MM.1S (cell line): Measurements from ENCODE around the gene PODXL2.

ENCODE experiments used
- EZH2 ChIP-seq: fragments of 300-600 bp; sonication (generic); optimal IDR thresholded peaks from 2 replicates; pipeline ENCODE3; 2017; ENCODE audit warnings: low read depth, mild to moderate bottlenecking, antibody characterized with exemption, low read length, mixed read lengths
- EZH2phosphoT487 ChIP-seq: fragments of 300-600 bp; sonication (generic); IDR thresholded peaks from 2 replicates; pipeline ENCODE4 v1.6.1; 2018; ENCODE audit warnings: antibody characterized with exemption, low read length
- TF ChIP-seq, protein P1 (sequence below): fragments of 300-600 bp; sonication (generic); IDR thresholded peaks from 2 replicates; pipeline ENCODE4 v1.5.1; 2016; ENCODE audit warnings: antibody characterized with exemption, low read length, mixed read lengths

GRCh38 chr3:127588806-127589577 is 40.0 kb upstream of the PODXL2 start:
- TF ChIP-seq, protein P1, sequence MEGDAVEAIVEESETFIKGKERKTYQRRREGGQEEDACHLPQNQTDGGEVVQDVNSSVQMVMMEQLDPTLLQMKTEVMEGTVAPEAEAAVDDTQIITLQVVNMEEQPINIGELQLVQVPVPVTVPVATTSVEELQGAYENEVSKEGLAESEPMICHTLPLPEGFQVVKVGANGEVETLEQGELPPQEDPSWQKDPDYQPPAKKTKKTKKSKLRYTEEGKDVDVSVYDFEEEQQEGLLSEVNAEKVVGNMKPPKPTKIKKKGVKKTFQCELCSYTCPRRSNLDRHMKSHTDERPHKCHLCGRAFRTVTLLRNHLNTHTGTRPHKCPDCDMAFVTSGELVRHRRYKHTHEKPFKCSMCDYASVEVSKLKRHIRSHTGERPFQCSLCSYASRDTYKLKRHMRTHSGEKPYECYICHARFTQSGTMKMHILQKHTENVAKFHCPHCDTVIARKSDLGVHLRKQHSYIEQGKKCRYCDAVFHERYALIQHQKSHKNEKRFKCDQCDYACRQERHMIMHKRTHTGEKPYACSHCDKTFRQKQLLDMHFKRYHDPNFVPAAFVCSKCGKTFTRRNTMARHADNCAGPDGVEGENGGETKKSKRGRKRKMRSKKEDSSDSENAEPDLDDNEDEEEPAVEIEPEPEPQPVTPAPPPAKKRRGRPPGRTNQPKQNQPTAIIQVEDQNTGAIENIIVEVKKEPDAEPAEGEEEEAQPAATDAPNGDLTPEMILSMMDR = no peak
- no peak for TF ChIP-seq EZH2
- TF ChIP-seq EZH2phosphoT487 = no peak
